H1 (cell line): ENCODE data around the gene LHPP. TPM values are rescaled to one million over a fixed set of nuclear protein-coding genes. Genes with fewer than 3 reads are reported as not detected.
A peak's percentile ranks its signal among the peaks of the same experiment; 100 is the strongest.

Experiments used
- CTCF ChIA-PET: fragments of 300-600 bp; sonication (Branson Sonifier 250); formaldehyde crosslinking; loops from one replicate; lab custom pipeline; 2021; ENCODE audit not compliant: partially characterized antibody; lab: Charles Lee
- POLR2A ChIA-PET: fragments of 300-600 bp; sonication (Branson Sonifier 250); formaldehyde crosslinking; loops from one replicate; lab custom pipeline; 2021; ENCODE audit warnings: inconsistent platforms; ENCODE audit not compliant: partially characterized antibody; lab: Charles Lee
- DNase-seq, 2 experiments: peaks; one replicate each; pipeline versions ENCODE4 v3.0.0 to v3.0.0-alpha.2; 2010 to 2022; ENCODE audit warnings: low spot score in 2 of 2, low read depth in 1 of 2, mixed read lengths in 1 of 2
- FAIRE-seq: peaks from 2 replicates; lab custom pipeline; 2011; peaks lifted over from hg19 to GRCh38; lab: Jason Lieb, UNC
- H2AFZ ChIP-seq: 2 replicates; pipeline ENCODE4 v1.8.1; 2012; ENCODE audit warnings: low read length, inconsistent platforms
- H2AK5ac ChIP-seq: 2 replicates; pipeline ENCODE4 v1.6.1; 2013; ENCODE audit warnings: low read depth, low read length
- H2BK120ac ChIP-seq: replicated peaks from 2 replicates; pipeline ENCODE3; 2013; ENCODE audit warnings: low read depth, low read length, inconsistent platforms
- H2BK12ac ChIP-seq: 2 replicates; pipeline ENCODE4 v1.6.1; 2013; ENCODE audit warnings: low read depth, low read length
- H2BK15ac ChIP-seq: 2 replicates; pipeline ENCODE4 v1.6.1; 2013; ENCODE audit warnings: low read length
- H2BK20ac ChIP-seq: 2 replicates; pipeline ENCODE4 v1.6.1; 2013; ENCODE audit warnings: low read length
- H2BK5ac ChIP-seq: 2 replicates; pipeline ENCODE4 v1.6.1; 2013; ENCODE audit warnings: low read depth, low read length
- H3K14ac ChIP-seq: 2 replicates; pipeline ENCODE4 v1.6.1; 2013; ENCODE audit warnings: inconsistent platforms; ENCODE audit not compliant: insufficient read length
- H3K18ac ChIP-seq: 2 replicates; pipeline ENCODE4 v1.6.1; 2013; ENCODE audit warnings: low read length; ENCODE audit errors: extremely low read depth
- H3K23ac ChIP-seq: 2 replicates; pipeline ENCODE4 v1.6.1; 2013; ENCODE audit warnings: inconsistent platforms; ENCODE audit not compliant: insufficient read length
- H3K23me2 ChIP-seq: 2 replicates; pipeline ENCODE4 v1.6.1; 2013; ENCODE audit warnings: low read depth, low read length
- H3K27ac ChIP-seq: 2 replicates; pipeline ENCODE4 v1.6.1; 2011; ENCODE audit warnings: low read depth, low read length, inconsistent platforms
- H3K27me3 ChIP-seq, 4 experiments: replicated peaks in 1 of 4; 1 replicate in 1 of 4; 2 replicates in 3 of 4; pipeline versions ENCODE4 v1.6.1 to v1.8.1; 2011 to 2013; ENCODE audit warnings: low read length in 3 of 4, mild to moderate bottlenecking in 3 of 4, inconsistent platforms in 2 of 4, mixed read lengths in 2 of 4, moderate library complexity in 1 of 4; ENCODE audit not compliant: control insufficient read depth in 3 of 4, insufficient read depth in 3 of 4; ENCODE audit errors: extremely low read depth in 1 of 4
- H3K36me3 ChIP-seq, 4 experiments: 2 replicates each; pipeline versions ENCODE4 v1.6.1 to v1.8.1; 2011 to 2013; ENCODE audit warnings: mild to moderate bottlenecking in 4 of 4, low read length in 3 of 4, moderate library complexity in 2 of 4, control low read depth in 1 of 4, inconsistent platforms in 1 of 4; ENCODE audit not compliant: insufficient read depth in 4 of 4, control insufficient read depth in 2 of 4
- H3K4ac ChIP-seq: replicated peaks from 2 replicates; pipeline ENCODE3; 2013; ENCODE audit warnings: low read length, low read depth, mixed read lengths, inconsistent platforms; ENCODE audit not compliant: insufficient read length
- H3K4me1 ChIP-seq, 4 experiments: replicated peaks in 1 of 4; 1 replicate in 1 of 4; 2 replicates in 3 of 4; pipeline versions ENCODE4 v1.6.1 to v1.8.1; 2011 to 2013; ENCODE audit warnings: low read length in 3 of 4, inconsistent platforms in 2 of 4, mixed read lengths in 1 of 4; ENCODE audit not compliant: insufficient read depth in 4 of 4, control insufficient read depth in 3 of 4
- H3K4me2 ChIP-seq, 2 experiments: 2 replicates each; pipeline versions ENCODE4 v1.6.1 to v1.8.1; 2011 to 2013; ENCODE audit warnings: low read depth in 2 of 2, low read length in 2 of 2, control low read depth in 1 of 2, inconsistent platforms in 1 of 2, mild to moderate bottlenecking in 1 of 2; ENCODE audit not compliant: insufficient read depth in 1 of 2
- H3K4me3 ChIP-seq, 4 experiments: fragments of 200-600, 300-600 bp in 1 of 4; sonication (generic), shearing (Covaris generic), sonication (Bioruptor Twin) in 1 of 4; 2 replicates each; pipeline versions ENCODE4 v1.5.1 to v1.8.1; 2011 to 2016; ENCODE audit warnings: low read length in 4 of 4, low read depth in 3 of 4, control low read depth in 2 of 4, inconsistent platforms in 2 of 4, mild to moderate bottlenecking in 2 of 4, mixed read lengths in 1 of 4, moderate library complexity in 1 of 4; ENCODE audit not compliant: insufficient read depth in 2 of 4; ENCODE audit errors: extremely low read depth in 1 of 4
- H3K56ac ChIP-seq: replicated peaks from 2 replicates; pipeline ENCODE3; 2013; ENCODE audit warnings: low read depth, mild to moderate bottlenecking, mixed read lengths, low read length, inconsistent platforms; ENCODE audit not compliant: insufficient read length
- H3K79me1 ChIP-seq: 2 replicates; pipeline ENCODE4 v1.6.1; 2013; ENCODE audit warnings: low read depth, low read length, control low read depth
- H3K79me2 ChIP-seq, 2 experiments: 2 replicates each; pipeline versions ENCODE4 v1.6.1 to v1.8.1; 2012 to 2013; ENCODE audit warnings: low read length in 2 of 2, mild to moderate bottlenecking in 2 of 2, inconsistent platforms in 1 of 2; ENCODE audit not compliant: insufficient read depth in 2 of 2, control insufficient read depth in 1 of 2
- H3K9ac ChIP-seq, 4 experiments: replicated peaks in 1 of 4; 1 replicate in 1 of 4; 2 replicates in 3 of 4; pipeline versions ENCODE4 v1.6.1 to v1.8.1; 2011 to 2013; ENCODE audit warnings: low read depth in 3 of 4, low read length in 3 of 4, control low read depth in 2 of 4, mild to moderate bottlenecking in 2 of 4, moderate library complexity in 2 of 4, inconsistent platforms in 1 of 4; ENCODE audit errors: extremely low read depth in 1 of 4
- H3K9me3 ChIP-seq, 2 experiments: 2 replicates each; pipeline versions ENCODE4 v1.6.1 to v1.8.1; 2012 to 2013; ENCODE audit warnings: mild to moderate bottlenecking in 2 of 2, moderate library complexity in 2 of 2, control low read depth in 1 of 2, inconsistent platforms in 1 of 2, low read depth in 1 of 2, low read length in 1 of 2, mixed read lengths in 1 of 2; ENCODE audit not compliant: insufficient read depth in 2 of 2
- H4K20me1 ChIP-seq, 2 experiments: replicated peaks in 1 of 2; 2 replicates each; pipeline versions ENCODE3 to v1.8.1; 2011 to 2013; ENCODE audit warnings: inconsistent platforms in 2 of 2, low read length in 2 of 2, mild to moderate bottlenecking in 1 of 2; ENCODE audit not compliant: insufficient read depth in 2 of 2, control insufficient read depth in 1 of 2
- H4K5ac ChIP-seq: 2 replicates; pipeline ENCODE4 v1.6.1; 2013; ENCODE audit warnings: low read length, low read depth, mixed read lengths, inconsistent platforms; ENCODE audit not compliant: insufficient read length
- H4K8ac ChIP-seq: 2 replicates; pipeline ENCODE4 v1.8.0; 2013; ENCODE audit warnings: mild to moderate bottlenecking, moderate library complexity, low read length, inconsistent platforms; ENCODE audit not compliant: insufficient read depth; ENCODE audit errors: extremely low read depth
- H4K91ac ChIP-seq: replicated peaks from 2 replicates; pipeline ENCODE3; 2013; ENCODE audit warnings: low read length, mixed read lengths, inconsistent platforms; ENCODE audit not compliant: insufficient read length
- WGBS, 2 experiments: shearing (Covaris generic) in 1 of 2; methylation state at CpG; one replicate each; pipeline versions ENCODE4 v1.1.6 to v1.1.7; 2013 to 2015; ENCODE audit warnings: low lambda C conversion rate in 2 of 2, mixed read lengths in 2 of 2, inconsistent platforms in 1 of 2, low coverage in 1 of 2, missing lambda C conversion rate in 1 of 2; ENCODE audit not compliant: insufficient replicate concordance in 2 of 2, insufficient coverage in 1 of 2, insufficient read length in 1 of 2; ENCODE audit errors: extremely low coverage in 1 of 2, missing lambda C conversion rate in 1 of 2; 5-methylcytosine and 5-hydroxymethylcytosine counted together
- polyA plus RNA-seq, 7 experiments: library from polyadenylated mRNA; depleted of rRNA in 3 of 7; stranded (reverse) in 5 of 7; unstranded in 2 of 7; fragments of >200 nt in 5 of 7; fragments of 200-250 nt in 2 of 7; gene quantifications; 1 replicate in 5 of 7; 2 replicates in 1 of 7; 4 replicates in 1 of 7; pipeline versions ENCODE4 v1.2.1 to v1.2.3, GENCODE V29; 2011 to 2013; ENCODE audit warnings: missing spikeins in 2 of 7, mixed read lengths in 2 of 7
- total RNA-seq: library from RNA; stranded (reverse); fragmentation: NEBNext Ultra II Directional; extraction: Animal tissue kit (Norgen Biotek cat#: 25700); gene quantifications from 2 replicates; pipeline ENCODE4 v1.2.1, GENCODE V29; 2021

The LHPP gene
- total and polyA plus RNA-seq, 2 of the 8 experiments (the other 6 are each of a cell fraction or from before 2014, with no cell fraction given) = 26.0 to 45.0 TPM

- Histone ChIP-seq H3K27me3 (no peaks in the 10 kb centered on the region), H3K27ac (no peak overlapping the region), H3K4me3 (no peak overlapping the region), H4K8ac (no peak overlapping the region), H2AFZ (no peak overlapping the region), H2BK12ac (0 out of 2 replicates have a peak overlapping the region, but pooled peaks have one; percentile 2), H3K18ac (no peak overlapping the region; the same call in 1 of the 2 replicates), H3K23ac (no peak overlapping the region), H3K14ac (no peak overlapping the region), H3K79me2 (no peaks in the 10 kb centered on the region), H3K36me3 (no peaks in the 10 kb centered on the region), H4K91ac (no peak overlapping the region), H2BK120ac (no peak overlapping the region), H3K23me2 (no peaks in the 10 kb centered on the region), H2AK5ac (0 out of 2 replicates have a peak overlapping the region, but pooled peaks have one; percentile 7), H2BK5ac (peak overlapping the region; percentile 36; the same call in 1 of the 2 replicates), H3K79me1 (peaks cover 3% of the 10 kb centered on the region; the same call in 1 of the 2 replicates), H4K5ac (no peak overlapping the region), H3K4me1 (peaks cover 0 to 18% (median 4%) of the 10 kb centered on the region in 4 experiments; a peak in 5 of 7 replicates), H2BK15ac (peak overlapping the region; percentile 95; the same call in 1 of the 2 replicates), H3K9me3 (no peaks in the 10 kb centered on the region), H3K4me2 (no peak overlapping the region), H4K20me1 (no peaks in the 10 kb centered on the region), H3K56ac (no peak overlapping the region), H3K9ac (no peak overlapping the region), H3K4ac (no peak overlapping the region), H2BK20ac (no peak overlapping the region)
- POLR2A ChIA-PET = no interaction called here
- FAIRE-seq (no peak), DNase-seq (no peak)
- CTCF ChIA-PET = interaction anchor here (0.8 to 38.0 kb wide), 6 partner anchors 8 to 220 kb away, joined by 3 to 681 read pairs (median 4); no protein-coding TSS in a partner anchor
- 89% methylated on average over 23 of the region's 23 CpGs; no CpG with 5 or more reads in 1 of the 2 experiments for WGBS, 2 experiments
Measured at GRCh38 chr10:124524991-124525653, 63.5 kb downstream of the LHPP start.
